Measurements from ENCODE around the gene BUB3. TPM values are rescaled to one million over a fixed set of nuclear protein-coding genes. Genes with fewer than 3 reads are reported as not detected.

The BUB3 gene
- total RNA-seq, 1 experiment from 2014 or later, result 180 TPM

- no peak for TF ChIP-seq CTCF (IDR thresholded peaks at IDR 0.05)
- TF ChIP-seq HMGA2 (CRISPR knock-in tag; IDR thresholded peaks at IDR 0.05), result no peak
- TF ChIP-seq NFYB (CRISPR knock-in tag; conservative IDR thresholded peaks at IDR 0.05; ENCODE audit: low read depth), result no peak
Observed at GRCh38 chr10:123134343-123134914, 19.8 kb upstream of the BUB3 start (continued).

GRCh38 chr10:123134915-123135414, 19.2 kb upstream of the BUB3 start:
- Mint-ChIP-seq H3K4me1 (peaks cover 41% of the 10 kb centered on the region), H3K9me3 (no peaks in the 10 kb centered on the region), H3K27ac (no peak overlapping the region), H3K36me3 (no peaks in the 10 kb centered on the region), H3K27me3 (ENCODE audit: low read depth) (peaks cover 97% of the 10 kb centered on the region), H3K4me3 (peak overlapping the region; percentile 75)
- POLR2A ChIA-PET, result interaction anchor here (1.0 to 1.8 kb wide), 2 partner anchors 16 to 19 kb away, joined by 4 to 6 read pairs; partner anchors contain the start of gene BUB3
- TF ChIP-seq ZBTB43 (CRISPR knock-in tag; IDR thresholded peaks at IDR 0.05) (0 out of 2 replicates have a peak, but pooled peaks have one; percentile 27), KAT7 (CRISPR knock-in tag; IDR thresholded peaks at IDR 0.05; ENCODE audit: borderline replicate concordance) (no peak), ZNF423 (CRISPR knock-in tag; IDR thresholded peaks at IDR 0.05) (peak; percentile 43; the same call in 1 of the 2 replicates), ELF4 (CRISPR knock-in tag; IDR thresholded peaks at IDR 0.05; ENCODE audit: low read depth) (no peak), SP1 (CRISPR knock-in tag; conservative IDR thresholded peaks at IDR 0.05) (peak; percentile 42; the same call in 1 of the 2 replicates), E2F1 (CRISPR knock-in tag; IDR thresholded peaks at IDR 0.05) (no peak)
- CTCF ChIA-PET, result interaction anchor here (0.8 to 2.9 kb wide), 8 partner anchors 10 to 424 kb away, joined by 3 to 36 read pairs (median 11); partner anchors contain the start of gene BUB3
- no peak for ATAC-seq
- peak; percentile 54 for DNase-seq (ENCODE audit: low spot score)

GRCh38 chr10:123135415-123136141, 18.6 kb upstream of the BUB3 start, which contains the start of gene HMX3:
HMX3 (plus strand) TSS chr10:123135970; CDS start chr10:123136051, 81 bp downstream.
- H3K4me1 Mint-ChIP-seq, result peaks cover 45% of the 10 kb centered on the region
- H3K4me3 Mint-ChIP-seq, result peak within 1 kb of the TSS; percentile 80
- ChIA-PET CTCF (interaction anchor here (2.9 kb wide), 1 partner anchor 92 kb away, joined by 22 read pairs; no protein-coding TSS in a partner anchor), POLR2A (no interaction called here)
- no peaks in the 10 kb centered on the region for H3K9me3 Mint-ChIP-seq
- H3K27ac Mint-ChIP-seq, result no peak within 1 kb of the TSS
- peak; percentile 79 for DNase-seq (ENCODE audit: low spot score)
- no peaks in the 10 kb centered on the region for H3K36me3 Mint-ChIP-seq
- H3K27me3 Mint-ChIP-seq (ENCODE audit: low read depth), result peaks cover 97% of the 10 kb centered on the region
- no peak for ATAC-seq
- TF ChIP-seq SMAD4 (CRISPR knock-in tag; IDR thresholded peaks at IDR 0.05) (no peak), HMGXB4 (CRISPR knock-in tag; IDR thresholded peaks at IDR 0.05) (peak; percentile 59; the same call in 1 of the 2 replicates)
